A673 (cell line): ENCODE results near the gene INTS1. TPM values are rescaled to one million over a fixed set of nuclear protein-coding genes. Genes with fewer than 3 reads are reported as not detected.

Source experiments
- BruUV-seq: library from RNA; stranded (reverse); fragments of 400-500 nt; replicated peaks from 2 replicates; lab custom pipeline; 2021; lab: Mats Ljungman, UMichigan
- CTCF ChIA-PET: fragments of 300-600 bp; sonication (Branson Sonifier 250); formaldehyde crosslinking; loops from one replicate; lab custom pipeline; 2022; ENCODE audit warnings: antibody characterized with exemption; lab: Charles Lee
- POLR2A ChIA-PET: fragments of 300-600 bp; sonication (Branson Sonifier 250); formaldehyde crosslinking; loops from one replicate; lab custom pipeline; 2022; ENCODE audit warnings: antibody characterized with exemption; ENCODE audit not compliant: low non-redundant PET; lab: Charles Lee
- DNase-seq: peaks from one replicate; pipeline ENCODE4 v3.0.0-alpha.2; 2015; ENCODE audit warnings: low spot score
- H3K27ac ChIP-seq: fragments of 200-600 bp; sonication (generic); 2 replicates; pipeline ENCODE4 v1.5.1; 2016; ENCODE audit warnings: mixed run types, low read depth, mild to moderate bottlenecking, mixed read lengths, antibody characterized with exemption, low read length; ENCODE audit not compliant: poor library complexity, severe bottlenecking
- H3K27me3 ChIP-seq: fragments of 200-600 bp; sonication (generic); replicated peaks from 2 replicates; pipeline ENCODE4 v1.6.1; 2017; ENCODE audit warnings: mixed run types, low read depth, mild to moderate bottlenecking, mixed read lengths, antibody characterized with exemption, low read length; ENCODE audit not compliant: insufficient read depth, poor library complexity
- H3K36me3 ChIP-seq: fragments of 200-600 bp; sonication (generic); 2 replicates; pipeline ENCODE4 v1.6.1; 2016; ENCODE audit warnings: mixed run types, mild to moderate bottlenecking, mixed read lengths, antibody characterized with exemption, low read length; ENCODE audit not compliant: insufficient read depth, poor library complexity, severe bottlenecking
- H3K4me1 ChIP-seq: fragments of 200-600 bp; sonication (generic); 2 replicates; pipeline ENCODE4 v1.6.1; 2017; ENCODE audit warnings: mixed run types, mild to moderate bottlenecking, mixed read lengths, antibody characterized with exemption, low read length; ENCODE audit not compliant: insufficient read depth, poor library complexity, severe bottlenecking
- H3K4me3 ChIP-seq: fragments of 200-600 bp; sonication (generic); 2 replicates; pipeline ENCODE4 v1.5.1; 2016; ENCODE audit warnings: low read depth, mixed run types, mild to moderate bottlenecking, mixed read lengths, low read length; ENCODE audit not compliant: poor library complexity, severe bottlenecking
- H3K9me3 ChIP-seq: fragments of 200-600 bp; sonication (generic); 2 replicates; pipeline ENCODE4 v1.6.1; 2016; ENCODE audit warnings: mixed run types, low read depth, mild to moderate bottlenecking, mixed read lengths, antibody characterized with exemption, low read length; ENCODE audit not compliant: poor library complexity, severe bottlenecking
- CTCF ChIP-seq: fragments of 300-800, 200-600 bp; sonication (generic); conservative IDR thresholded peaks from 2 replicates; pipeline ENCODE4 v1.5.1; 2017; ENCODE audit warnings: low read depth, mild to moderate bottlenecking, antibody characterized with exemption, low read length, moderate library complexity, mixed read lengths
- EZH2 ChIP-seq: fragments of 200-600 bp; sonication (generic); IDR thresholded peaks from 2 replicates; pipeline ENCODE4 v1.6.1; 2017; ENCODE audit warnings: borderline replicate concordance, low read depth, mild to moderate bottlenecking, mixed read lengths, antibody characterized with exemption, low read length; ENCODE audit not compliant: poor library complexity, severe bottlenecking
- intact Hi-C: fragments of 100-400 bp; cut with micrococcal nuclease; formaldehyde crosslinking; loops from one replicate; pipeline ENCODE4 v1.10.0; 2022; ENCODE audit not compliant: unreplicated experiment
- total RNA-seq: library from RNA; stranded (reverse); gene quantifications from 2 replicates; pipeline ENCODE4 v1.2.3, GENCODE V29; 2021

The INTS1 gene
- total RNA-seq, 1 experiment from 2014 or later = 129 TPM

- Histone ChIP-seq H3K9me3 (no peaks in the 10 kb centered on the region), H3K27ac (no peak overlapping the region), H3K36me3 (peaks cover 24% of the 10 kb centered on the region), H3K4me1 (no peaks in the 10 kb centered on the region), H3K4me3 (no peak overlapping the region), H3K27me3 (no peaks in the 10 kb centered on the region)
- ChIA-PET POLR2A (no interaction called here), CTCF (no interaction called here)
- intact Hi-C loops = no loop called here
- TF ChIP-seq CTCF (no peak), EZH2 (no peak)
- DNase-seq = no peak
- BruUV-seq = no TSS peak
Observed at GRCh38 chr7:1485156-1485555, 19.0 kb downstream of the INTS1 start.

- intact Hi-C loops = no loop called here
- CTCF ChIA-PET = no interaction called here
- POLR2A ChIA-PET = no interaction called here
- Histone ChIP-seq H3K36me3 (peaks cover 21% of the 10 kb centered on the region), H3K27me3 (no peaks in the 10 kb centered on the region), H3K27ac (no peak overlapping the region), H3K4me1 (no peaks in the 10 kb centered on the region), H3K4me3 (no peak overlapping the region), H3K9me3 (no peaks in the 10 kb centered on the region)
- no TSS peak for BruUV-seq
- no peak for DNase-seq
- TF ChIP-seq CTCF = no peak
- TF ChIP-seq EZH2 = no peak
Observed at GRCh38 chr7:1484569-1484968, 19.6 kb downstream of the INTS1 start.

GRCh38 chr7:1483536-1484505 lies 20.4 kb downstream of the INTS1 start:
- Histone ChIP-seq H3K36me3 (peaks cover 15% of the 10 kb centered on the region), H3K27ac (no peak overlapping the region), H3K4me3 (no peak overlapping the region), H3K9me3 (no peaks in the 10 kb centered on the region), H3K27me3 (no peaks in the 10 kb centered on the region), H3K4me1 (no peaks in the 10 kb centered on the region)
- DNase-seq = no peak
- TF ChIP-seq CTCF = no peak
- TF ChIP-seq EZH2 = no peak
- CTCF ChIA-PET = no interaction called here
- POLR2A ChIA-PET = no interaction called here
- intact Hi-C loops = no loop called here
- no TSS peak for BruUV-seq
